ENCODE data around the gene TRIM47. TPM values are rescaled to one million over a fixed set of nuclear protein-coding genes. Genes with fewer than 3 reads are reported as not detected.

Gene TRIM47
- total RNA-seq, 1 experiment from 2014 or later: 14.1 TPM

DNA sequence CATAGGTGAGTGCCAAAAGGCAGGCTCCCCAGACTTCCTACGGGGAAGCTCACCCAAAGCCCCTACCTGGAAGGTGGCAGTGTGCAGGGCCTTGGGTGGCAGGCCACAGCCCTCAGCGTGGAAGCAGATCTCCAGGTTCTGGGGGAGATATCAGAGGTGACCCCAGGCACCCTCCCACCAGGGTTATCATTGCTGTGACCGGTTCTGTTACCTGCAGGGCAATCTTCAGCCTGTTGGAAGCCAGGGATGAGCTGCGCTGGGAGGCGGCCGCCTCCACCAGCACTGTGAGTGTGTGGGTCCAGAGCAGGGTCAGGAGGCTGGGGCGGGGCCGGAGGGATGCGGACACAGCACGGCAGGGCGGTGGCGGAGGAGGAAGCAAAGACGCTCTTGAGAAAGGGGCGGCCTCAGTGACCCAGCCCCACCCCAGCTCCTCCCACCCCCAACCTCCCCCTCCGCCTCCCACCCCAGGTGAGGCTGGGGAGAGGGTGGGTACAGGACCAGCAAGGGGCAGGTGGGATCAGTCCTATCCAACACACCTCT, 47.3 kb downstream of the TRIM47 start:
- no peak overlapping the region for H3K4me3 ChIP-seq (ENCODE audit: insufficient read depth, low read depth, low read length)
- H3K36me3 ChIP-seq (replicated peaks; ENCODE audit: control insufficient read depth, insufficient read depth, low read length): no peaks in the 10 kb centered on the region
- H3K27me3 ChIP-seq (ENCODE audit: control insufficient read depth, insufficient read depth, low read length): no peaks in the 10 kb centered on the region
- DNase-seq: peak; percentile 84

- DNase-seq: peak; percentile 94
- no peaks in the 10 kb centered on the region for H3K27me3 ChIP-seq (ENCODE audit: control insufficient read depth, insufficient read depth, low read length)
- peak overlapping the region; percentile 7; the same call in 1 of the 2 replicates for H3K4me3 ChIP-seq (ENCODE audit: insufficient read depth, low read depth, low read length)
- no peaks in the 10 kb centered on the region for H3K36me3 ChIP-seq (replicated peaks; ENCODE audit: control insufficient read depth, insufficient read depth, low read length)
Observed at GRCh38 chr17:75830164-75831031, 48.0 kb downstream of the TRIM47 start.

GRCh38 chr17:75829747-75830146, 48.6 kb downstream of the TRIM47 start:
- DNase-seq: no peak
- H3K4me3 ChIP-seq (ENCODE audit: insufficient read depth, low read depth, low read length): no peak overlapping the region

DNA sequence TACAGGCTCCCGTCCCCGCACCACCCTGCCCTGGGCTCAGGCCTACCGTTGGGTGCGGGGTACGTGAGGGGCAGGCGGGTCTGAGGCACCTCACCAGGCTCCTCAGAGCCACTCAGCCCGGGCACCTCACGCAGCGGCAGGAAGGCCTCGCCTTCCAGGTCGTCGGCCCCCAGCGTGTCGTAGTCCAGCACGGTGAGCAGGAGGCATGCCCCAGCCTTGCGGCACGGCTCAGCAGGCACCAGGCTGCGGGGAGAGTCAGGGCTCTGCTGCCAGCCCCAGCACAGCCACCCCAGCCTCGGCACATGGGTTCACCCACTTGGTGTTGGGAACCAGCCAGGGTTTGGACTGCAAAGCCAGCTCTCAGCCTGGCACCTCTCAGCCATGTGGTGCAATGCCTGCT, 49.6 kb downstream of the TRIM47 start:
- H3K36me3 ChIP-seq (replicated peaks; ENCODE audit: control insufficient read depth, insufficient read depth, low read length): peaks cover 4% of the 10 kb centered on the region
- no peaks in the 10 kb centered on the region for H3K27me3 ChIP-seq (ENCODE audit: control insufficient read depth, insufficient read depth, low read length)
- no peak for DNase-seq
- no peak overlapping the region for H3K4me3 ChIP-seq (ENCODE audit: insufficient read depth, low read depth, low read length)

More at GRCh38 chr17:75829747-75830146, 48.6 kb downstream of the TRIM47 start:
- Histone ChIP-seq H3K27me3 (ENCODE audit: control insufficient read depth, insufficient read depth, low read length) (no peaks in the 10 kb centered on the region), H3K36me3 (replicated peaks; ENCODE audit: control insufficient read depth, insufficient read depth, low read length) (no peaks in the 10 kb centered on the region)

- Histone ChIP-seq H3K4me3 (ENCODE audit: insufficient read depth, low read depth, low read length) (no peak overlapping the region), H3K27me3 (ENCODE audit: control insufficient read depth, insufficient read depth, low read length) (no peaks in the 10 kb centered on the region)
Observed at GRCh38 chr17:75828076-75828400, 50.3 kb downstream of the TRIM47 start.

GRCh38 chr17:75827308-75828075, 50.9 kb downstream of the TRIM47 start:
- H3K36me3 ChIP-seq (replicated peaks; ENCODE audit: control insufficient read depth, insufficient read depth, low read length): peaks cover 8% of the 10 kb centered on the region
- H3K4me3 ChIP-seq (ENCODE audit: insufficient read depth, low read depth, low read length): peak overlapping the region; percentile 21
- DNase-seq: peak; percentile 98
- H3K27me3 ChIP-seq (ENCODE audit: control insufficient read depth, insufficient read depth, low read length): no peaks in the 10 kb centered on the region

More at GRCh38 chr17:75828076-75828400, 50.3 kb downstream of the TRIM47 start:
- DNase-seq: peak; percentile 85
- peaks cover 6% of the 10 kb centered on the region for H3K36me3 ChIP-seq (replicated peaks; ENCODE audit: control insufficient read depth, insufficient read depth, low read length)

DNA sequence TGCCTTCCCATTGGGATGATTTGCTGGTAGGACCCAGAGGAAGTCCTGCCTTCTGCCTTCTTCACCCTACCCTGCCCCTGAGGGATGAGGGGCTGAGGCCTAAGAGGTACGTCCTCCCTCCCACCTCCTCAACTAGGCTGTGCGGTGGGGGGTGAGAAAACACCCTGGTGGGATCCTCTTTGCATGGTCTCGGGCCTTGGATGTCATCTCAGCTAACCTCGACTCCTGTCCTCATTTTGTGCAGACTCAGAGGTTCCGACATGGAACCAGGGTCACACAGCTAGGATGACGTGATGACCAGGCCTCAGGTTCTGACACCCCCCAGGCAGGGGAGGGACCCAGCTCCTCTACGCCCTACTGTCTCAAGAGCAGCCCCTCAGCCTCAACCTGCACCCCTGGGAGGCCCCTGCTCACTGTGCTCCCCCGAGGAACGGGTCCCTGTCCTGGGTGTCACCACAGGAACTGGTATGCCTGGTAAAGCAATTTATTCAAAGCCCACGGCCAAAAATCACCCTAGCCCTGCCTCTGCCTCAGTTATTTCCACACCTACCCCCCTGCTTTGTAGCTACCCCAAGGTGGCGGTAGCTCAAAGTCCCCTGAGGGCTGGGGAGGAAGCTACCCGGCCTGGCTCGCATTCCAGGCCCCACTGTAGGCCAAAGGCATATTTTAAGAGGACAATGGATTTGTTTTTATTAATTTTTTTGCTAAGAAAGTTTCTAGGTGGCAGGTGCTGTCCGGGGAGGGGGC, 51.6 kb downstream of the TRIM47 start:
- Histone ChIP-seq H3K36me3 (replicated peaks; ENCODE audit: control insufficient read depth, insufficient read depth, low read length) (peaks cover 14% of the 10 kb centered on the region), H3K27me3 (ENCODE audit: control insufficient read depth, insufficient read depth, low read length) (no peaks in the 10 kb centered on the region), H3K4me3 (ENCODE audit: insufficient read depth, low read depth, low read length) (no peak overlapping the region)
- peak; percentile 76 for DNase-seq

DNA sequence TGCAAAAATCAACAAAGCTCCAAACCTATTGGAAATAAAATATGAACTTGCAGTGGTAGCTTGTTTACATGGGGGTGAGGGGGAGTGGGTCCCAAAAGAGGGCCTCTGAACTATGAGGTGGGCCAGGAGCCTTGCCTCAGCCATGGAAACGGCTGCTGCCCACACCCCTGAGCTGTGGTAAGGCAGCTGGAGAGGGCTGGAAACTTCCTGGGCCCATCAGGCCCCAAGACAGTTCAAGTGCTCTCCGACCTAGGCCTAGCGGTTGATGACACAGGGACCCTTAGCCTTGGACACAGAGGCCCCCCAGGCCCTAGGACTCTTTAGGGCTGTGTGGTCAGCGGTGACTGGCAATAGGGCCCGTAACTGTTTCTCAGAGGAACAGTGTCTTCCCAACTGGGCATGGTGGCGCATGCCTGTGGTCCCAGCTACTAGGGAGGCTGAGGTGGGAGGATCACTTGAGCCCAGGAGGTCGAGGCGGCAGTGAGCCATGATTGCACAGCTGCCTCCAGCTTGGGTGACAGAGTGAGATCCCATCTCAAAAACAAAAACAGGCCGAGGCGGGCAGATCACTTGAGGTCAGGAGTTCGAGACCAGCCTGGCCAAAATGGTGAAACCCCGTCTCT, 52.5 kb downstream of the TRIM47 start:
- peaks cover 22% of the 10 kb centered on the region for H3K36me3 ChIP-seq (replicated peaks; ENCODE audit: control insufficient read depth, insufficient read depth, low read length)
- H3K4me3 ChIP-seq (ENCODE audit: insufficient read depth, low read depth, low read length): no peak overlapping the region
- DNase-seq: no peak
- H3K27me3 ChIP-seq (ENCODE audit: control insufficient read depth, insufficient read depth, low read length): no peaks in the 10 kb centered on the region

- Histone ChIP-seq H3K27me3 (ENCODE audit: control insufficient read depth, insufficient read depth, low read length) (no peaks in the 10 kb centered on the region), H3K36me3 (replicated peaks; ENCODE audit: control insufficient read depth, insufficient read depth, low read length) (peaks cover 25% of the 10 kb centered on the region), H3K4me3 (ENCODE audit: insufficient read depth, low read depth, low read length) (no peak overlapping the region)
Observed at GRCh38 chr17:75825149-75825552, 53.2 kb downstream of the TRIM47 start.

GRCh38 chr17:75824666-75825065, 53.7 kb downstream of the TRIM47 start:
- H3K27me3 ChIP-seq (ENCODE audit: control insufficient read depth, insufficient read depth, low read length): no peaks in the 10 kb centered on the region
- H3K36me3 ChIP-seq (replicated peaks; ENCODE audit: control insufficient read depth, insufficient read depth, low read length): peaks cover 28% of the 10 kb centered on the region
- no peak overlapping the region for H3K4me3 ChIP-seq (ENCODE audit: insufficient read depth, low read depth, low read length)
- no peak for DNase-seq

More at GRCh38 chr17:75825149-75825552, 53.2 kb downstream of the TRIM47 start:
- DNase-seq: no peak

Other genes with a start within 250 kb of the TRIM47 start
- 0.11 TPM in 1 of 2 replicates, not detected in the other for gene SMIM5, start 245.1 kb downstream of the TRIM47 start, total RNA-seq (2014; rRNA removed; shearing (Covaris generic))
- gene RECQL5, start 211.4 kb downstream of the TRIM47 start, total RNA-seq (2014; rRNA removed; shearing (Covaris generic)): 36.3 and 40.0 TPM in 2 replicates
- 52.9 and 61.3 TPM in 2 replicates for gene SAP30BP, start 211.2 kb downstream of the TRIM47 start, total RNA-seq (2014; rRNA removed; shearing (Covaris generic))
- 0.28 and 0.70 TPM in 2 replicates for gene ITGB4, start 157.1 kb downstream of the TRIM47 start, total RNA-seq (2014; rRNA removed; shearing (Covaris generic))
- gene GALK1, start 113.4 kb downstream of the TRIM47 start, total RNA-seq (2014; rRNA removed; shearing (Covaris generic)): 43.4 and 47.2 TPM in 2 replicates
- 17.9 and 21.7 TPM in 2 replicates for gene UNK, start 93.8 kb downstream of the TRIM47 start, total RNA-seq (2014; rRNA removed; shearing (Covaris generic))
- 4.2 and 7.2 TPM in 2 replicates for gene UNC13D, start 34.2 kb downstream of the TRIM47 start, total RNA-seq (2014; rRNA removed; shearing (Covaris generic))
- 44.8 and 48.2 TPM in 2 replicates for gene WBP2, start 23.2 kb downstream of the TRIM47 start, total RNA-seq (2014; rRNA removed; shearing (Covaris generic))
- gene TRIM65, start 18.4 kb upstream of the TRIM47 start, total RNA-seq (2014; rRNA removed; shearing (Covaris generic)): 66.4 and 69.4 TPM in 2 replicates
- gene MRPL38, start 26.3 kb upstream of the TRIM47 start, total RNA-seq (2014; rRNA removed; shearing (Covaris generic)): 100 and 125 TPM in 2 replicates
- gene FBF1, start 62.5 kb upstream of the TRIM47 start, total RNA-seq (2014; rRNA removed; shearing (Covaris generic)): 17.9 and 27.7 TPM in 2 replicates
- gene ACOX1, start 100.6 kb upstream of the TRIM47 start, total RNA-seq (2014; rRNA removed; shearing (Covaris generic)): 35.1 and 38.3 TPM in 2 replicates
- gene TEN1, start 100.7 kb upstream of the TRIM47 start, total RNA-seq (2014; rRNA removed; shearing (Covaris generic)): 12.5 and 16.9 TPM in 2 replicates
- 4.3 and 6.7 TPM in 2 replicates for gene CDK3, start 122.3 kb upstream of the TRIM47 start, total RNA-seq (2014; rRNA removed; shearing (Covaris generic))
- 0.26 TPM in 1 of 2 replicates, not detected in the other for gene EVPL, start 148.7 kb upstream of the TRIM47 start, total RNA-seq (2014; rRNA removed; shearing (Covaris generic))
- 31.4 and 33.4 TPM in 2 replicates for gene SRP68, start 193.9 kb upstream of the TRIM47 start, total RNA-seq (2014; rRNA removed; shearing (Covaris generic))
- 1.8 and 2.0 TPM in 2 replicates for gene GALR2, start 196.2 kb upstream of the TRIM47 start, total RNA-seq (2014; rRNA removed; shearing (Covaris generic))
- 0.48 and 0.59 TPM in 2 replicates for gene ZACN, start 200.6 kb upstream of the TRIM47 start, total RNA-seq (2014; rRNA removed; shearing (Covaris generic))
- 80.3 and 87.7 TPM in 2 replicates for gene EXOC7, start 225.2 kb upstream of the TRIM47 start, total RNA-seq (2014; rRNA removed; shearing (Covaris generic))

Data from H7 (cell line).